HG03066 (cell line): Measurements from ENCODE around the gene CREB1.
A peak's percentile ranks its signal among the peaks of the same experiment; 100 is the strongest.
"Not testable (repeated sequence)": the region's sequence is repeated elsewhere in the genome, so short reads cannot be mapped to it uniquely, and the experiment has no call there.

Experiments
- ATAC-seq: cut with Tn5 transposase; IDR thresholded peaks from one replicate; pipeline ENCODE4 v1.9.1; 2021; ENCODE audit warnings: low read depth; ENCODE audit not compliant: unreplicated experiment

Gene CREB1

DNA sequence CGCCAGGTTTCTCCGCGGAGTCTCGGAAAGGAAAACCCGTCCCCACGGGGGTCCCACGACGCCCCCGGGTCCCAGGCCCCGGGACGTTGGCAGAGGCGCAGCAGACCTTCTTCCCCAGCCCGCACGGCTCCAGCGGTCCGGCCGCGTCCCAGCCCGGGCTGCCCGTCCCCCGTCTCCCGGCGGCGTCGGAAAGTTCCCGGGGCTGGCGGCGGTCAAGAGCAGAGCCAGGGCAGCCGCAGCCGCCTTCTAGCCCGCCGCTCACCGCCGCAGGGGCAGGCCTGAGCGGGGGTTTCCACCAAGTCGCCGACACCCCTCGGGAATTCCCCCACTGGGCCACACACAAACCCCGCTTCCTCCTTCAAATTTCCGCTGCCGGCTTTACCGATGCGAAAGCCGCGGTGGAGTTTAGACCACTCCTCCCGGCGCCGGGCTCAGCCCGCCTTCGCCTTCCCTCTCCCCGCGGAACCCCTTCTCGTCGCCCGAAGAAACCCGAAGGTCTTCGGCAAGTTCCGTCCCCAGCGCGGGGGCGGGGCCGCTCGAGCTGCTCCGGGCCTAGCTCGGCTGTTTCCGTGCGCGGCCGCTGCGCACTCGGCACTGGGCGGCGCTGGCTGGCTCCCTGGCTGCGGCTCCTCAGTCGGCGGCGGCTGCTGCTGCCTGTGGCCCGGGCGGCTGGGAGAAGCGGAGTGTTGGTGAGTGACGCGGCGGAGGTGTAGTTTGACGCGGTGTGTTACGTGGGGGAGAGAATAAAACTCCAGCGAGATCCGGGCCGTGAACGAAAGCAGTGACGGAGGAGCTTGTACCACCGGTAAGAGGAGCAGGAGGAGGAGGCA lies at the start of gene CREB1:
TSS of gene CREB1 (plus strand) at position 633 of the 830 bp plus-strand sequence. CDS start 25,674 bp downstream, outside the sequence.
- peak; percentile 80 for ATAC-seq

DNA sequence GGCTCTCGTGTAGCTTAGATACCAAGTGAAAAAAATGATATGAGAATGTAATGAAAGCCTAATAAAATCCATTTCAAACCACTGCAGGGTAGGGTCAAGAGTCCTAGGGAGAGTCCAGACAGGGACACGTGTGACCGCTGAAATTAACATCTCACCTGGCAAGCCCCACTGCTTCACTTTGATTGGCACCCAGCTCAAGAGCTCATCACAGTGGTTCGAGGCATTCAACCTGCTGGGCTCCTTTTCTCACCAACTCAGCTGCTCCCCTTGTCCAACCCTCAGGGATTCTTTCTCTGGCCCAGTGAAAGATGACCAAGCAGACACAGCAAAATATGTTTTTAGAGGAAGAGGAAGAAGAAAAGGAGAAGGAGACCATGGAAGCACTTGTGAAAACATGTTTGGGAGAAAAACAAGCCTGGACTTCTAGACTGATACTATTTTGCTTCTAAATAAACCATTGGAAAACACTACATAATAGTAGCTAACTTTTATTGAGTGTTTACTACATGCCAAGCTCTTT lies 49.2 kb upstream of the CREB1 start:
- no peak for ATAC-seq

GRCh38 chr2:207481924-207482323 lies 47.8 kb upstream of the CREB1 start:
- ATAC-seq, result no peak

DNA sequence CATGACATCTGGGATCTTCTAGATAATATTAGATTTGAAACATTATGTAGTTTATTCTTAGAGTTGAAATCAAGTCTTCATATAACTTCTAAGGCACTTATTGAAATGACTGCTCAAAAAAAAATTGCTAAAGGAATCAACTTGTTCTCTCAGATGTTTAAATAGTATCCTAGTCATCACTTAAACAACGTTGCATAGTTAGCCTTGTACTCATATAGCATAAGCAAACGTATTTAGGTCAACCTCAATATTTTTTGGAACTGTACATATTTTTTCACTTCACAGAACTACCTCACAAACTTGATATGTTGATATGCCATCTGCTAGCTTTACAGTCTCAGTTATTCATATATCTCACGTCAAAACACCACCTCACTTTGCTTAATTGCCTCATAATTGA lies 47.1 kb upstream of the CREB1 start:
- ATAC-seq, result no peak

- ATAC-seq, result no peak
Observed at GRCh38 chr2:207483066-207483465, 46.7 kb upstream of the CREB1 start.

DNA sequence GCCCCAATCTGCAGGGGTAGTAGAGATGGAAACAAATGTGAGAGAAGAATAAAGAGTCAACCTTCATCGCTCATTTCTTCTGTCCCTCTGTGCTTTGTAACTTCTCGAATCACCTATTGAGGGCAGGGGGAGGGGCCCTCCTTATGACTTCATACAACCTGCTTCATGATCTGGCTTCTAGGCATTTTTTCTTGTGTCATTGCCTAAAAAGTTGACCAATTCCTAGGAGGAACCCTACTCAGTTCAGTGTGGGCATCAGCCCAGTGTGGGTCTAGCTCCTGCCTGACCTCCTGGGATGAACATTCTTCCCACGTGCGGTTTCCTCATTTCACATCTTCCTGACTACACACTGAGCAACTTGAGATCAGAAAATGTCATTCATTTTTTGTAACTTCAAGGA lies 46.3 kb upstream of the CREB1 start:
- no peak for ATAC-seq

DNA sequence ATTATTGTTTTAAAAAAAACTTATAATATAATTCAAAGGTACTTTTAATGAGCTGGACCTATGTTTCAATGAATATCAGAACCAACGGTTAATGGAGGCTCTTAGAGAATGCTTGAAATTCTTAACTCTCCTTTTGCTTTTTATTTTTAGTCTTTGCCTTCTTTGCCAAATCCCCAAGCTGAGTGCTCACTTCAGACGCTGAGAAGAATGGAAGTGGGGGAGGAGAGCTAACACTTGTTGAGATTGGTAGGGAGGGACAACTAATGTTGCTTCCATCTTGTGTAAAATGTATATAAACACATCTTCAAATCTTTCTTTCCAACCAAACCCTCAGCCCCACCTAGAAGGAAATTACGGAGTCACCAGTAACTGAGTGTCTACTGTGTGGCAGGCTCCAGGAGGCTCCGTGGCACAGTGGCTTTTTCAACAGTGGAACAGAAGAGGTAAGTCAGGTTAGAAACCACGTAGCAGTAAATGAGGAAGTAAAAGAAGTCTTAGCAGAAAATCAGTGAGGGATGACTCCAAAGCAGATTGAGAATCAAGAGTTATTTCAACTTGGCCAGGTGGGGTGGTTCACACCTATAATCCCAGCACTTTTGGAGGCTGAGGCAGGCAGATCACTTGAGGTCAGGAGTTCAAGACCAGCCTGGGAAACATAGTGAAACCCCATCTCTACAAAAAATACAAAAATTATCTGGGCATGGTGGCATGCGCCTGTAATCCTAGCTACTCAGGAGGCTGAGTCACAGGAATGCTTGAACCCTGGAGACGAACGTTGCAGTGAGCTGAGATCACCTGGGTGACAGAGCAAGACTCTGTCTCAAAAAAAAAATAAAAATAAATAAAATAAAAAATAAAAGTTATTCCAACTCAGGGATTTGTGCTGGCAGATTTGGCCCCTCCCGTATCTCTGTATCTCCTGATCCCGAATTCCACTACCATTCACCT lies 45.0 kb upstream of the CREB1 start:
- ATAC-seq, result peak; percentile 65

- ATAC-seq, result no peak
Observed at GRCh38 chr2:207487650-207488311, 42.0 kb upstream of the CREB1 start.

DNA sequence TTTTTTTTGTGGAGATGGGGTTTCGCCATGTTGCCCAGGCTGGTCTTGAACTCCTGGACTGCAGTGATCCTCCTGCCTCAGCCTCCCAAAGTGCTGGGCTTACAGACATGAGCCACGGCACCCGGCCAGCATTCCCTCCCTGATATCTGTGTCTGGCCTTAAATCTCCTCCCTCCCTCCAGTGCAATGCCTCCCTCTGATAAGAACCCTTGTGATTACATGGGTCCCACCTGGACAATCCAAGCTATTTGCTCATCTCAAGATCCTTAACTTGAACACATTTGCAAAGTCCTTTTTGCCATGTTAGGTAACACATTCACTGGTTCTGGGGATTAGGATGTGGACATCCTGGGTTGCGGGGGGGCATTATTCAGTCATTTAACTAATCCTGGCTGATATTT lies 40.5 kb upstream of the CREB1 start:
- no peak for ATAC-seq

GRCh38 chr2:207490441-207490840 lies 39.3 kb upstream of the CREB1 start:
- no peak for ATAC-seq

DNA sequence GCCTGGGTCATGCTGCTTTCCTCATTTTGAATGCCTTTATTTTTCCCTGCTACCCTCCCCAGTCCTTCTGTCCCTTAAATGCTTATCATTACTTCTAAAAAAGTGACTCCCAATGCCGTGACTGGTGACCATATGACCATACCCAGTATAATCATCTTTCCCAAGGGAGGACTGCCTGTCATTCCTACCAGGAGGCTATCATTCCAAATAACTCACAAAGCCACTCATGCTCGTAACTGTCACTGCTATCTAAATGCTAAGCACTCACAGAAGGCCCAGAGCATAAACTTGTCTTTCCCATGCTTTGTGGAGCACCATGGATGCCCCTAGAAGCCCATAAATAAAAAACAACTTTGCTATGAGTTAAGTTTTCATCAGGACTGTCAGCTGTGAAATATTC lies 38.7 kb upstream of the CREB1 start:
- no peak for ATAC-seq

GRCh38 chr2:207491956-207492355 lies 37.8 kb upstream of the CREB1 start:
- ATAC-seq, result no peak

DNA sequence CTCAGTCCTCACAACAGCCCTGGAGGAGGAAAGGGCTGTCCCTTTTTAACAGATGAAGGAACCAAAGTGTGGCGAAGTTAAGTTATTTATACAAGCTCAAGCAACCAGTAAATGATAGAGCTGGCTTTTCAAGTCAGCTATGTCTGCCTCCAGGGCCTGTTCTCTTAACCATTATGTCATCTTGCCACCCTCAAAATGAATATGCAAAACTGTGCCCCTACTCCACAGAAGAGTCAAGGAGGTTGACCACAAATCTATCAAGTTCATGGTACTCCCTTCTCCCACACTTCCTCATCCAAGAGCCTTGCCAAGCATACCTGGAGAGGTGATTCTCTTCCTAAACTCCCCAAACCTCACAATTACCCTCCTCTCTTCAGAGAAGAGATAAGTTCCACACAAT lies 37.3 kb upstream of the CREB1 start:
- ATAC-seq, result no peak

GRCh38 chr2:207494137-207494536 lies 35.6 kb upstream of the CREB1 start:
- no peak for ATAC-seq

DNA sequence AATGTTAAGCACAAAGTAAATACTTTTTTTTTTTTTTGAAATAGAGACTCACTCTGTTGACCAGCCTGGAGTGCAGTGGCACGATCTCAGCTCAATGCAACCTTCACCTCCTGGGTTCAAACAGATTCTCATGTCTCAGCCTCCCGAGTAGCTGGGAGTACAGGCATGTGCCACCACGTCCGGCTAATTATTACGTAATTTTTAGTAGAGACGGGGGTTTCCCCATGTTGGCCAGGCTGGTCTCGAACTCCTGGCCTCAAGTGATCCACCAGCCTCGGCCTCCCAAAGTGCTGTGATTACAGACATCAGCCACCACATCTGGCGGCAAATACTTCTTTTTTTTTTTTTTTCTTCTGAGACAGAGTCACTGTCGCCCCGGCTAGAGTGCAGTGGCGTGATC lies 32.8 kb upstream of the CREB1 start:
- ATAC-seq, result not testable (repeated sequence)

DNA sequence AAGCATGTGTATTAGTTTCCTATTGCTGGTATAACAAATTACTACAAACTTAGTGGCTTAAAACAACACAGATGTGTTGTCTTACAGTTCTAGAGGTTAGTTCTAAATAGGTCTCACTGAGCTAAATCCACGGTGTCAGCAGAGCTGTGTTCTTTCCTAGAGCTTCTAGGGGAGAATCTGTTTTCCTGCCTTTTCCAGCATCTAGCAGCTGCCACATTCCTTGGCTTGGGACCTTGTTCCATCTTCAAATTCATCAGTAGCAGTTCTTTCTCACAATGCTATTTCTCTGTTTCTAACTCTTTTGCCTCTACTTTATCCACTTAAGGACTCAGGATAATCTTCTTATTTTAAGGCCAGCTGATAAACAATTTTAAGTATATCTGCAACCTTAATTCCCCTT lies 32.2 kb upstream of the CREB1 start:
- no peak for ATAC-seq

DNA sequence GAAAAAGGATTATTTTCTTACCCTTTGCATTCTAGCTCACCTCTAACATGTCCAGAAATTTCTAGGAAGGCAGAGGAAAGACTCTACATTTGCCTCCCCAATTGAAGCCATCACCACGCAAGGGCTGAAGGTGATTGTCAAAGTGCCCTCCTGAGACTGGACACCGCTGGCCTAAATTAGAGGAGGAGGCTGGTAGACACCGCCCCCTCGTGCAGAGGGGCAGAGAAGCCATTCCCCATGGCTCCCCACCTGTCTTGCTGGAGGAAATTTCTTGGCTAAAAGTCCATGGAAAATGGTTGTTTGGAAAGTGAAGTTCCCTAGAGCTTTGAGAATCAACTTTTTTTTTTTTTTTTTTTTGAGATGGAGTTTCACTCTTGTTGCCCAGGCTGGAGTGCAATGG lies 31.3 kb upstream of the CREB1 start:
- no peak for ATAC-seq

GRCh38 chr2:207499114-207499513 lies 30.6 kb upstream of the CREB1 start:
- ATAC-seq, result no peak

- no peak for ATAC-seq
Observed at GRCh38 chr2:207501802-207502576, 27.8 kb upstream of the CREB1 start.

GRCh38 chr2:207502577-207503198 lies 27.1 kb upstream of the CREB1 start:
- ATAC-seq, result peak; percentile 55
